Mucosa of gallbladder (tissue), 1 donor: ENCODE results near the gene NUMB. TPM values are rescaled to one million over a fixed set of nuclear protein-coding genes. Genes with fewer than 3 reads are reported as not detected.
A peak's percentile ranks its signal among the peaks of the same experiment; 100 is the strongest.
"Not testable (repeated sequence)": the region's sequence is repeated elsewhere in the genome, so short reads cannot be mapped to it uniquely, and the experiment has no call there.

ENCODE experiments used
- DNase-seq: peaks from one replicate; pipeline ENCODE4 v3.0.0-alpha.2; 2020; ENCODE audit warnings: low spot score
- total RNA-seq: library from RNA; stranded (reverse); gene quantifications from one replicate; pipeline ENCODE4 v1.2.1, GENCODE V29; 2021
- donor health status: DM: no; HTN: no; CAD: no.

NUMB gene
- total RNA-seq, 1 donor from 2014 or later, result 117 TPM

- DNase-seq, result no peak
Measured at GRCh38 chr14:73465823-73466532, 7.6 kb upstream of the NUMB start.

GRCh38 chr14:73463411-73463810 is 5.1 kb upstream of the NUMB start:
- no peak for DNase-seq

GRCh38 chr14:73462815-73463214 is 4.5 kb upstream of the NUMB start:
- DNase-seq, result no peak

- DNase-seq, result peak; percentile 92
Measured at GRCh38 chr14:73462048-73462715, 3.8 kb upstream of the NUMB start.

- no peak for DNase-seq
Measured at GRCh38 chr14:73461478-73462047, 3.2 kb upstream of the NUMB start.

- no peak for DNase-seq
Measured at GRCh38 chr14:73460691-73461127, 2.4 kb upstream of the NUMB start.

GRCh38 chr14:73459959-73460358 is 1.6 kb upstream of the NUMB start:
- no peak for DNase-seq

- no peak for DNase-seq
Measured at GRCh38 chr14:73457924-73458182, 493 bp downstream of the NUMB start.

GRCh38 chr14:73457041-73457923 is 1.1 kb downstream of the NUMB start:
- DNase-seq, result no peak

- DNase-seq, result no peak
Measured at GRCh38 chr14:73455294-73455693, 3.1 kb downstream of the NUMB start.

GRCh38 chr14:73452341-73453186 is 5.8 kb downstream of the NUMB start:
- no peak for DNase-seq

- DNase-seq, result no peak
Measured at GRCh38 chr14:73443758-73444157, 14.6 kb downstream of the NUMB start.

GRCh38 chr14:73441286-73441685 is 17.1 kb downstream of the NUMB start:
- no peak for DNase-seq

GRCh38 chr14:73438993-73439392 is 19.4 kb downstream of the NUMB start:
- DNase-seq, result no peak

- no peak for DNase-seq
Measured at GRCh38 chr14:73437206-73437605, 21.1 kb downstream of the NUMB start.

- DNase-seq, result no peak
Measured at GRCh38 chr14:73432124-73432523, 26.2 kb downstream of the NUMB start.

- DNase-seq, result peak; percentile 61
Measured at GRCh38 chr14:73428353-73428824, 30.0 kb downstream of the NUMB start.

- no peak for DNase-seq
Measured at GRCh38 chr14:73427516-73428264, 30.7 kb downstream of the NUMB start.

GRCh38 chr14:73426877-73427276 is 31.5 kb downstream of the NUMB start:
- no peak for DNase-seq

- no peak for DNase-seq
Measured at GRCh38 chr14:73424453-73424852, 33.9 kb downstream of the NUMB start.

GRCh38 chr14:73423092-73423491 is 35.3 kb downstream of the NUMB start:
- DNase-seq, result not testable (repeated sequence)
